ENCODE measurements around the gene JAKMIP3. TPM values are rescaled to one million over a fixed set of nuclear protein-coding genes. Genes with fewer than 3 reads are reported as not detected.

Gene JAKMIP3
- total RNA-seq, 1 donor, result 0.36 TPM

GRCh38 chr10:132020456-132020855, 45.3 kb upstream of the JAKMIP3 start:
- TF ChIP-seq CTCF (IDR thresholded peaks at IDR 0.05; ENCODE audit: extremely low read depth, low read depth, low read length), result no peak
- peaks cover 10% of the 10 kb centered on the region for H3K27me3 ChIP-seq (ENCODE audit: insufficient read depth, low read length)
- H2AFZ ChIP-seq (ENCODE audit: low read length), result no peak overlapping the region
- no peak overlapping the region for H3K4me2 ChIP-seq (ENCODE audit: insufficient read depth, low read length)
- peaks cover 8% of the 10 kb centered on the region for H3K4me1 ChIP-seq (ENCODE audit: insufficient read depth, low read length)
- no peak overlapping the region for H3K4me3 ChIP-seq (ENCODE audit: insufficient read depth, low read length)
- no peaks in the 10 kb centered on the region for H3K79me2 ChIP-seq (ENCODE audit: insufficient read depth, low read length)
- H4K20me1 ChIP-seq (ENCODE audit: insufficient read depth, low read length), result no peaks in the 10 kb centered on the region
- no peaks in the 10 kb centered on the region for H3K9me3 ChIP-seq (ENCODE audit: low read depth, low read length)
- H3K36me3 ChIP-seq (ENCODE audit: insufficient read depth, low read length), result no peaks in the 10 kb centered on the region
- DNase-seq (ENCODE audit: insufficient read length, low spot score, missing footprints), result peak; percentile 42
- H3K27ac ChIP-seq (ENCODE audit: low read depth, low read length), result no peak overlapping the region

- Histone ChIP-seq H3K4me3 (ENCODE audit: insufficient read depth, low read length) (no peak overlapping the region), H3K27ac (ENCODE audit: low read depth, low read length) (no peak overlapping the region), H4K20me1 (ENCODE audit: insufficient read depth, low read length) (no peaks in the 10 kb centered on the region), H3K4me2 (ENCODE audit: insufficient read depth, low read length) (no peak overlapping the region), H2AFZ (ENCODE audit: low read length) (no peak overlapping the region), H3K79me2 (ENCODE audit: insufficient read depth, low read length) (no peaks in the 10 kb centered on the region), H3K9me3 (ENCODE audit: low read depth, low read length) (no peaks in the 10 kb centered on the region), H3K27me3 (ENCODE audit: insufficient read depth, low read length) (peaks cover 14% of the 10 kb centered on the region), H3K36me3 (ENCODE audit: insufficient read depth, low read length) (no peaks in the 10 kb centered on the region), H3K4me1 (ENCODE audit: insufficient read depth, low read length) (peaks cover 8% of the 10 kb centered on the region)
- TF ChIP-seq CTCF (IDR thresholded peaks at IDR 0.05; ENCODE audit: extremely low read depth, low read depth, low read length), result no peak
- no peak for DNase-seq (ENCODE audit: insufficient read length, low spot score, missing footprints)
Measured at GRCh38 chr10:132021046-132021445, 44.7 kb upstream of the JAKMIP3 start.

GRCh38 chr10:132021504-132022143, 44.1 kb upstream of the JAKMIP3 start:
- Histone ChIP-seq H3K4me2 (ENCODE audit: insufficient read depth, low read length) (no peak overlapping the region), H3K27me3 (ENCODE audit: insufficient read depth, low read length) (peaks cover 14% of the 10 kb centered on the region), H3K27ac (ENCODE audit: low read depth, low read length) (no peak overlapping the region), H3K79me2 (ENCODE audit: insufficient read depth, low read length) (no peaks in the 10 kb centered on the region), H3K4me1 (ENCODE audit: insufficient read depth, low read length) (peaks cover 8% of the 10 kb centered on the region), H4K20me1 (ENCODE audit: insufficient read depth, low read length) (no peaks in the 10 kb centered on the region), H3K36me3 (ENCODE audit: insufficient read depth, low read length) (no peaks in the 10 kb centered on the region), H3K9me3 (ENCODE audit: low read depth, low read length) (no peaks in the 10 kb centered on the region), H3K4me3 (ENCODE audit: insufficient read depth, low read length) (no peak overlapping the region), H2AFZ (ENCODE audit: low read length) (no peak overlapping the region)
- peak; percentile 63 for DNase-seq (ENCODE audit: insufficient read length, low spot score, missing footprints)
- no peak for TF ChIP-seq CTCF (IDR thresholded peaks at IDR 0.05; ENCODE audit: extremely low read depth, low read depth, low read length)

- Histone ChIP-seq H3K4me2 (ENCODE audit: insufficient read depth, low read length) (no peak overlapping the region), H3K27ac (ENCODE audit: low read depth, low read length) (no peak overlapping the region), H3K27me3 (ENCODE audit: insufficient read depth, low read length) (peaks cover 14% of the 10 kb centered on the region), H3K36me3 (ENCODE audit: insufficient read depth, low read length) (no peaks in the 10 kb centered on the region), H3K4me1 (ENCODE audit: insufficient read depth, low read length) (peaks cover 8% of the 10 kb centered on the region), H3K9me3 (ENCODE audit: low read depth, low read length) (no peaks in the 10 kb centered on the region), H3K4me3 (ENCODE audit: insufficient read depth, low read length) (no peak overlapping the region), H3K79me2 (ENCODE audit: insufficient read depth, low read length) (no peaks in the 10 kb centered on the region), H4K20me1 (ENCODE audit: insufficient read depth, low read length) (no peaks in the 10 kb centered on the region), H2AFZ (ENCODE audit: low read length) (no peak overlapping the region)
- TF ChIP-seq CTCF (IDR thresholded peaks at IDR 0.05; ENCODE audit: extremely low read depth, low read depth, low read length), result no peak
- DNase-seq (ENCODE audit: insufficient read length, low spot score, missing footprints), result peak; percentile 55
Measured at GRCh38 chr10:132022241-132022640, 43.5 kb upstream of the JAKMIP3 start.

Data from osteoblast (primary cell).